Activated CD8-positive, alpha-beta memory T cell treated with anti-CD3 and anti-CD28 coated beads, Interleukin-2, amount 50 U/mL, for 1 hour (primary cell): ENCODE data around the gene GRIN2D.

Source experiments
- DNase-seq: peaks from one replicate; pipeline ENCODE4 v3.0.0-alpha.2; 2020; ENCODE audit errors: extremely low read depth

The GRIN2D gene

DNA sequence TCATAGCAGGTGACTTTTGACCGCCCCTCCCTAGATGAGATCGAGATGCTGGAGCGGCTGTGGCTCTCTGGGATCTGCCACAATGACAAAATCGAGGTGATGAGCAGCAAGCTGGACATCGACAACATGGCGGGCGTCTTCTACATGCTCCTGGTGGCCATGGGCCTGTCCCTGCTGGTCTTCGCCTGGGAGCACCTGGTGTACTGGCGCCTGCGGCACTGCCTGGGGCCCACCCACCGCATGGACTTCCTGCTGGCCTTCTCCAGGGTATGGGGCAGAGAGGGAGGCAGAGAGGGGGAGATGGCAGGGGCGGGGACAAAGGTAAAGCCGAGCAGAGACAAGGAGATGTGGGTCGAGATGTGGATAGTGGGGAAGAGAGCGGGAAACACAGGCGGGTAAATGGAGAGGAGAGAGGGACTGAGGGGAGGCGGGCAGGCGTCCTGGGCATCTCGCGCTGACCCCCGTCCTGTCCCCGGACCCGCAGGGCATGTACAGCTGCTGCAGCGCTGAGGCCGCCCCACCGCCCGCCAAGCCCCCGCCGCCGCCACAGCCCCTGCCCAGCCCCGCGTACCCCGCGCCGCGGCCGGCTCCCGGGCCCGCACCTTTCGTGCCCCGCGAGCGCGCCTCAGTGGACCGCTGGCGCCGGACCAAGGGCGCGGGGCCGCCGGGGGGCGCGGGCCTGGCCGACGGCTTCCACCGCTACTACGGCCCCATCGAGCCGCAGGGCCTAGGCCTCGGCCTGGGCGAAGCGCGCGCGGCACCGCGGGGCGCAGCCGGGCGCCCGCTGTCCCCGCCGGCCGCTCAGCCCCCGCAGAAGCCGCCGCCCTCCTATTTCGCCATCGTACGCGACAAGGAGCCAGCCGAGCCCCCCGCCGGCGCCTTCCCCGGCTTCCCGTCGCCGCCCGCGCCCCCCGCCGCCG lies 48.9 kb downstream of the GRIN2D start:
- no peak for DNase-seq

- DNase-seq: no peak
Observed at GRCh38 chr19:48443256-48443655, 49.8 kb downstream of the GRIN2D start.
